ENCODE measurements around the gene DPP6.

DPP6 gene

GRCh38 chr7:154767821-154768415 is 715.7 kb downstream of the DPP6 start:
- no peak for DNase-seq (ENCODE audit: low read depth in 2 of 2)

- no peak for DNase-seq (ENCODE audit: low read depth in 2 of 2)
Observed at GRCh38 chr7:154769001-154769400, 716.8 kb downstream of the DPP6 start.

- DNase-seq (ENCODE audit: low read depth in 2 of 2), result no peak
Observed at GRCh38 chr7:154769527-154769926, 717.3 kb downstream of the DPP6 start.

- no peak for DNase-seq (ENCODE audit: low read depth in 2 of 2)
Observed at GRCh38 chr7:154770361-154770760, 718.2 kb downstream of the DPP6 start.

DNA sequence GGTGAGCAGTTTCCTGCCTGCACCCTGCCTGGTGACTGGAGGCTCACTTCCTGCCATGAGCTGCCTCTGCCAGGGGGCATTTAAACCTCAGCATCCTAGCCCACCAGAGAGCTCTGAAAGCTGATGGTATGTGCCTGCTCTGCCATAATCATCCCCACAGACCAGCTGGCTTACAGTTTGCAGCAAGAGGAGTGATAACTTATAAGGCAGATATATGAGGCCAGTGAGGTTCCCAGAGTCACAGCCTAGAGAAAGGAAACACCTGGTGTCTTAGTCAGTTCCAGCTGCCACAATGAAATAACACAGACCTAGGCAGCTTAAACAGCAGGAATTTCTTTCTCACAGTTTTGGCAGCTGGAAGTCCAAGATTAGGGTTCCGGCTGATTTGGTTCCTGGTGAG is 718.8 kb downstream of the DPP6 start:
- no peak for DNase-seq (ENCODE audit: low read depth in 2 of 2)

DNA sequence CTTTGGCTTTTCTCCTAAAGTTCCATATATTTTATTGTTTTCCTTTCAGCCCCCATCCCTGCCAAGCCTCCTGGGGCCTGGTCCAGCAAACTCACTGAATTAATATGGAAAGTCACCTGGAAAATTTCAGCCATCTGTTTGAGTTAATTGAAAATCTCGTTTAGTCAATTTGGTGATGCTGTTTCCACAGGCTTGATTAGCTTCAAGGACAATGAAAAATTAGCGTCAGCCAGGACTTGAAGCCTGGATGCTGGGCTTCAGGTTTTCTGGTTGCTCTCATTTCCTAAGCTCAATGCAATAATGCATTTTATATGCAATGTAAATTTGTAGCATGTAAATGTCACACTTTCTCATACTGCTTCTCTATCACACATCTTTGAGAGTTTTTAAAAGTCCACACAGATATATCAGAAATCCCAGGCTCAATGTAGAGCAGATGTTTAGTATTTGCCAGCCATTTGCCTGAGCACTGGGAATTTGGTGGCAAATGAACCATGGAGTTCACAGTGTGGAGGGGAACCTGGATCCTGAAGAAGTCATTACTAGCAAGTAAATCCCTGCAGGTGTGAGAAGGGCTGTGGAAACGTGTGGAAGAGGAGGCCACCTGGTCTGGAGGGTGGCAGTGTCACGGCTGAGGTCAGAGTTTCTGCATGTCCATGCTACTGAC is 722.2 kb downstream of the DPP6 start:
- DNase-seq (ENCODE audit: low read depth in 2 of 2), result no peak

DNA sequence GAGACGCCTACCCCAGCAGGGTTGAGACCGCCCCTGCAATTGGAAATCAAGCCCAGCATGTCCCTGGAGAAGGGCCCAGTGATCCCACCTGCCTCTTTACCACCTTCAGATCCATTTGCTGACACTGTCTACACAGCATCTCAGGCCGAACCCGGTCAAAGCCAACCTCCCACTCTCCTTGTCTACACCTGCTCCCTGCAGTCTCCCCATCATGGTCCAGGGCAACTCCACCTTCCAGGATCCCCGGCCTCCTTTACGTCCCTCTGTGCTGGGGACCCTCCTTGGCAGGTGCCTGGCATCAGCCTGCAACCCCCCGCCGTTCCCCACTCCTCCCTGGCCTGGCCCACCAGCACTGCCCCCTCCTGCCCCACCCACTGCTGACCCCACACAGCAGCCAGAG is 723.5 kb downstream of the DPP6 start:
- no peak for DNase-seq (ENCODE audit: low read depth in 2 of 2)

- DNase-seq (ENCODE audit: low read depth in 2 of 2), result no peak
Observed at GRCh38 chr7:154776350-154776749, 724.2 kb downstream of the DPP6 start.

- DNase-seq (ENCODE audit: low read depth in 2 of 2), result no peak
Observed at GRCh38 chr7:154777023-154777422, 724.8 kb downstream of the DPP6 start.

DNA sequence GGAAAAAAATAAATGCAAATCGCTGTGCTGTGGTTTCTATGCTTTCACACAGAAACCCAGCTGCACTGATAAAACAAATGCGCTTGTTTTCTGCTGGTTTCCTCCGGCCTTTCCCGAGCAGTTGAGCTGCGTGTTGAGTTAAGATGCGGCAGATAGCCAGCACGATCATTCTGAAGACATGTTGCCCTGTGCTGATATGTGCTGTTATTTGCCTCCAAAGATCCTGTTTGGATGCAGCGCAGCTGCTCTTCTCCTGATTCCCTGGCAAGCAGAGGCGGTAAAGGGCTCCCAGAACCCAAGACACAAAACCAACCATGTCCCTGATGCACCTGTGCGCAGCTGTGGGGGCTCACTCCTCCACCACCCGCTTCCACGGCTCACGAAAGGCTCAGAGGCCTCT is 725.3 kb downstream of the DPP6 start:
- DNase-seq (ENCODE audit: low read depth in 2 of 2), result no peak

DNA sequence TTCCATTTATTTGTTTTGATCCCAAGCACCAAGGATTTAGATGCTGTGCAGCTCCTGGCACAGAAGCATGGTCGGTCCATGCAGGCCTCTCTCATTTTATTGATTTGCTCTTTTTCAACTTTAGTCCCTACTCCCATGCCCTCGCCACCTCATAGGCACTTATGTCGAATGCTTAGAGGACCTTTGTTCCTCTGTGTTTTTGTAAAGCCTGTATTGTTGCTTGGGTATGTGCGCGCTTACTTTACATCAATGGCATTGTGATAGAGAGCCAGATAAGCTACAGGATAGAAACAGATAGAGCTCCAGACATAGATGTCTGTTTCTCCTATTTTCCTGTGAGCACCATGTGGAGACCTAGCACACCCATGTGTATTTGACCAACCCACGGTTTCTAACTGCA is 725.7 kb downstream of the DPP6 start:
- DNase-seq (ENCODE audit: low read depth in 2 of 2), result no peak

- no peak for DNase-seq (ENCODE audit: low read depth in 2 of 2)
Observed at GRCh38 chr7:154781369-154782303, 729.4 kb downstream of the DPP6 start.

DNA sequence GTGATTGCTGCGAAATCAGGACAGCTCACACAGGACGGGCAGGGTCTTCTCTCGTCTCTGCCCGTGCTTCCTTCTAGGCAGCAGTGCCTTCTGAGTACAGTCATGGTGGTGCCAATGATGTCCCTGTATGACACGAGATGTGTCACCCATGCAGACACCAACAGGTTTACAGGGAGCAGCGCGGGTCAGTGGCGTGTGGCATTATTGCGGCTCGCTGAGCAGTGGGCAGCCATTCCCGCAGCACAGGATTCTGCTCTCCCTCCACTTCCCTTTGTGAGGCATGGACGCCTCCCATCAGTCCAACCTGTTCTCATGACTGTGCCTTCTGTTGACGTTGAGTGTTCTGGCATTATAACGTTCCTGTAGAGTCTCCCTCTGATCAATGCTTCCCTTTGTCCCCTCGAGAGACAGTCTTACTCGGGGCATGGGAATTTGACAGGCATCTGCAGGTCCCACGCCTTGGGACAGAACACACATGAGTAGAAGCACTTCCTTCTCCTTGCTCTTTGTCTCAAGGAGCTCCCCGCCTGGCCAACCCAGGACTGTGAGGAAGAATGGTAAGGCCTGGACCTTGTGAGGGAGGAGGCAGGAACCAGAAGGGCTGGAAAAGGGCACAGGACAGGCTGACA is 731.2 kb downstream of the DPP6 start:
- DNase-seq (ENCODE audit: low read depth in 2 of 2), result no peak

- no peak for DNase-seq (ENCODE audit: low read depth in 2 of 2)
Observed at GRCh38 chr7:154785898-154786297, 733.7 kb downstream of the DPP6 start.

DNA sequence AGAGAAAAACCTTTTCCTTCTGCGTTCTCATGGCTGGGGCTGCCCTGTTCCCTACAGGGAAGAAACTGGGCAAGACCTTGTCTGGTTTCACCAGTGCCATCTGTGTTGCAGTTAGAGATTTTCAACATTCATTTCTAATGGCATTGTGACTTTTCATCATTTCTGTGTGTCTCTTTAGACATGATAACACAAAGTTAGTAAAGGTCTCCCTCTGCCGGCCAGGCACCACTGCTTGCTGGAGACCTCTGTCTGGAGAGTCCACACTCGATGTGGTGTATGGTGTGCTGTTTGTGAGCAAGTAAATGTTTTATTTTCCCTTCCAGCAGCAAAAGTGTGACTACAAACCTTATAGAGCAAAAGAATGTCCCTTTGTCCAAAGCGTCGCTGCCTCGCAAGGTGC is 737.2 kb downstream of the DPP6 start:
- no peak for DNase-seq (ENCODE audit: low read depth in 2 of 2)

GRCh38 chr7:154791611-154792010 is 739.4 kb downstream of the DPP6 start:
- DNase-seq (ENCODE audit: low read depth in 2 of 2), result no peak

GRCh38 chr7:154792436-154793055 is 740.3 kb downstream of the DPP6 start:
- no peak for DNase-seq (ENCODE audit: low read depth in 2 of 2)

DNA sequence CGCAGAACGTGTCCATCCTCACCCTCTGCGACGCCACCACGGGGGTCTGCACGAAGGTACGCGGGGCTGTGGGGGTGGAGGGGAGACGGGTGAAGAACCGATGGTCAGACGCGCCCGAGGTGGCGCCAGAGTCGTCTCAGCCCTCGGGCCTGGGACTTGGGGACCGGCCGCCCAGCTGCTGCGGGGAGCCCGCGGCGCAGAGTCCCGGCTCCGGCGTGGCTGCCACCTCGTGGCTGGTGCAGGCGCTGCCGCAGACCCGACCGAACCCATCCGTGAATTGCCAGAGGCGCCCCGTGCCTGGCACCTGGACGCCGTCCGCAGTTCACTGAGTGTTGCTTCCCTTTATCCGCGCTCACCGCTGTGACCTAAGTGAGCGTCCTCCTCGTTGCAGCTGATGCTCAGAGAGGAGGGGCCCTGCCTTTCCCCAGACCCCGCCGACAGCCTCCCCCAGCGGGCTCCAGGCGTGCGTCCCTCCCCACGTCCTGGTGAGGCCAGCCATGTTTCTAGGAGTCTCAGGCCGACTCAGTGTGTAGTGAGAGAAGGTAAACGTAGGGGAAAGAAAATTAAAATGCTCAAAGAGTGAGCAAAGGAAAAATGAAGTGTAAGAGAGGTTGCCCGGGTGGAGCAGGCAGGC is 742.1 kb downstream of the DPP6 start:
- DNase-seq (ENCODE audit: low read depth in 2 of 2), result no peak

- DNase-seq (ENCODE audit: low read depth in 2 of 2), result no peak
Observed at GRCh38 chr7:154795014-154795413, 742.8 kb downstream of the DPP6 start.

DNA sequence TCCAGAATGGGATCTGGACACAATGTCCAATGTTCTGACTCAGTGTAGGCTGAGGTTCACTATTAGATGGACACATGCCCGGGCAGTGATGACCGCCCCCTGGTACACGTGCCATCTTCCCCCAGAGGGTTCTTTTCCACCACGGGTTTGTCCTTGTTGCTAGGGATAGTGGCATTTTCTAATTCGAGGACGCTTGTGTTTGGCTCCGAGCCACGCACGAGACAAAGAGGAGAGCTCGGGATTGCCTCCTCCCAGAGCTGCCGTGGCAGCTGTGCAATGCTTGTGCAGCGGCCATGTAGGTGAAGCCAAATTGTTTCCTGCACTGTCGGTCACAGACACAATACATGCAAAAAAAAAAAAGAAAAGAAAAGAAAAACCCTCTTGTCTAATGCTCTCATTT is 743.2 kb downstream of the DPP6 start:
- DNase-seq (ENCODE audit: low read depth in 2 of 2), result no peak

- DNase-seq (ENCODE audit: low read depth in 2 of 2), result no peak
Observed at GRCh38 chr7:154804449-154804848, 752.3 kb downstream of the DPP6 start.
